Measurements from ENCODE around the gene PCK1. TPM values are rescaled to one million over a fixed set of nuclear protein-coding genes. Genes with fewer than 3 reads are reported as not detected.

PCK1 gene
- total and polyA plus RNA-seq, 2 of the 13 experiments (the other 11 are each of a cell fraction or from before 2014, with no cell fraction given): 6.5 to 12.6 TPM

GRCh38 chr20:57558614-57559288 lies 2.2 kb upstream of the PCK1 start (continued):
- 0 out of 2 replicates have a peak, but pooled peaks have one; percentile 55 for TF ChIP-seq ARID2 (CRISPR knock-in tag; IDR thresholded peaks at IDR 0.05; ENCODE audit: borderline replicate concordance)
- peak; percentile 57; the same call in 1 of the 2 replicates for TF ChIP-seq CREM (IDR thresholded peaks at IDR 0.05)
- no peak for TF ChIP-seq CREM (CRISPR knock-in tag; IDR thresholded peaks at IDR 0.05)
- peak; percentile 86 for TF ChIP-seq JUND (CRISPR knock-in tag; IDR thresholded peaks at IDR 0.05)
- 0 out of 2 replicates have a peak, but pooled peaks have one; percentile 55 for TF ChIP-seq ZNF784 (CRISPR knock-in tag; IDR thresholded peaks at IDR 0.05; ENCODE audit: borderline replicate concordance)
- TF ChIP-seq ZNF501 (CRISPR knock-in tag; IDR thresholded peaks at IDR 0.05): peak; percentile 61; the same call in 1 of the 2 replicates
- 0 out of 2 replicates have a peak, but pooled peaks have one; percentile 19 for TF ChIP-seq ZNF879 (CRISPR knock-in tag; IDR thresholded peaks at IDR 0.05)
- TF ChIP-seq HINFP (CRISPR knock-in tag; IDR thresholded peaks at IDR 0.05; ENCODE audit: low read depth): no peak
- TF ChIP-seq TOPORS (CRISPR knock-in tag; IDR thresholded peaks at IDR 0.05): 0 out of 2 replicates have a peak, but pooled peaks have one; percentile 45
- peak; percentile 44; the same call in 1 of the 2 replicates for TF ChIP-seq BORCS8-MEF2B (CRISPR knock-in tag; IDR thresholded peaks at IDR 0.05)
- no peak for TF ChIP-seq SOX13 (IDR thresholded peaks at IDR 0.05)
- TF ChIP-seq SOX13 (CRISPR knock-in tag; conservative IDR thresholded peaks at IDR 0.05 in 1 of 2, IDR thresholded peaks at IDR 0.05 in 1 of 2): peak in 1 of 2 experiments; percentile 20; a peak in 1 of 4 replicates
- 0 out of 2 replicates have a peak, but pooled peaks have one; percentile 18 for TF ChIP-seq ZNF460 (CRISPR knock-in tag; IDR thresholded peaks at IDR 0.05; ENCODE audit: borderline replicate concordance)
- 0 out of 2 replicates have a peak, but pooled peaks have one; percentile 34 for TF ChIP-seq ZNF609 (CRISPR knock-in tag; IDR thresholded peaks at IDR 0.05; ENCODE audit: borderline replicate concordance)
- peak; percentile 40 for TF ChIP-seq TEAD3 (CRISPR knock-in tag; optimal IDR thresholded peaks at IDR 0.05; ENCODE audit: borderline replicate concordance)
- TF ChIP-seq FOXP1 (IDR thresholded peaks at IDR 0.05): no peak
- peak; percentile 26 for TF ChIP-seq FOXP1 (CRISPR knock-in tag; IDR thresholded peaks at IDR 0.05)
- 0 out of 2 replicates have a peak, but pooled peaks have one; percentile 29 for TF ChIP-seq MTERF4 (CRISPR knock-in tag; IDR thresholded peaks at IDR 0.05)
- 0 out of 2 replicates have a peak, but pooled peaks have one; percentile 25 for TF ChIP-seq EED (CRISPR knock-in tag; IDR thresholded peaks at IDR 0.05)
- no peak for TF ChIP-seq RFX5 (IDR thresholded peaks at IDR 0.05; ENCODE audit: low read depth, low read length)
- 0 out of 2 replicates have a peak, but pooled peaks have one; percentile 4 for TF ChIP-seq SIN3B (IDR thresholded peaks at IDR 0.05; ENCODE audit: low read length)
